ENCODE data around the gene NEK6. TPM values are rescaled to one million over a fixed set of nuclear protein-coding genes. Genes with fewer than 3 reads are reported as not detected.
A peak's percentile ranks its signal among the peaks of the same experiment; 100 is the strongest.

Gene NEK6
- polyA plus RNA-seq, 1 experiment, result 73.6 TPM

DNA sequence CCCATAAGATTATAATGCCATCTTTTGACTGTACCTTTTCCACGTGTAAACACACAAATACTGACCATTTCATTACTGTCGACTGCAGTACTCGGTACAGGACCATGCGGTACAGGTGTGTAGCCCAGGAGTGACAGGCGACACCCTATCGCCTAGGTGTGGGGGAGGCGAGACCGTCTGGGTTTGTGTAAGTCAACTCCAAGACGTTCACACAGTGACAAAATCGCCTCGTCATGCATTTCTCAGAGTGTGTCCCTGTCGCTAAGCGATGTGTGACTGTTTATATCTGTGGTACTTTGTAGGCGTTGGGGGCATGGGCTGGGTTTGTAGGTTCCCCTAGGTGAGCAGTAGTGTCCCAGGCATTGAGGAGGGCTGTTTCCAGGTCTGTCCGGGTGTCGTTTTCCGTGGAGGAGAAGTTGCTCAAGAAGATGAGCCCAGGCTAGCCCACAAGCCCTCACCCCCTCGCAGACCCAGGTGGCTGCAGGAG, 20.3 kb downstream of the NEK6 start:
- ChIA-PET CTCF (no interaction called here), POLR2A (no interaction called here)
- no peak overlapping the region for H3K4me3 ChIP-seq (ENCODE audit: low read depth, low read length)
- no peaks in the 10 kb centered on the region for H3K27me3 ChIP-seq (ENCODE audit: control insufficient read depth, insufficient read depth, low read length)
- DNase-seq (ENCODE audit: low read depth), result no peak
- TF ChIP-seq, protein P1, sequence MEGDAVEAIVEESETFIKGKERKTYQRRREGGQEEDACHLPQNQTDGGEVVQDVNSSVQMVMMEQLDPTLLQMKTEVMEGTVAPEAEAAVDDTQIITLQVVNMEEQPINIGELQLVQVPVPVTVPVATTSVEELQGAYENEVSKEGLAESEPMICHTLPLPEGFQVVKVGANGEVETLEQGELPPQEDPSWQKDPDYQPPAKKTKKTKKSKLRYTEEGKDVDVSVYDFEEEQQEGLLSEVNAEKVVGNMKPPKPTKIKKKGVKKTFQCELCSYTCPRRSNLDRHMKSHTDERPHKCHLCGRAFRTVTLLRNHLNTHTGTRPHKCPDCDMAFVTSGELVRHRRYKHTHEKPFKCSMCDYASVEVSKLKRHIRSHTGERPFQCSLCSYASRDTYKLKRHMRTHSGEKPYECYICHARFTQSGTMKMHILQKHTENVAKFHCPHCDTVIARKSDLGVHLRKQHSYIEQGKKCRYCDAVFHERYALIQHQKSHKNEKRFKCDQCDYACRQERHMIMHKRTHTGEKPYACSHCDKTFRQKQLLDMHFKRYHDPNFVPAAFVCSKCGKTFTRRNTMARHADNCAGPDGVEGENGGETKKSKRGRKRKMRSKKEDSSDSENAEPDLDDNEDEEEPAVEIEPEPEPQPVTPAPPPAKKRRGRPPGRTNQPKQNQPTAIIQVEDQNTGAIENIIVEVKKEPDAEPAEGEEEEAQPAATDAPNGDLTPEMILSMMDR (IDR thresholded peaks at IDR 0.05; ENCODE audit: insufficient read depth, low read depth, low read length), result no peak
- peaks cover 7% of the 10 kb centered on the region for H3K36me3 ChIP-seq (ENCODE audit: control insufficient read depth, insufficient read depth, low read length)

DNA sequence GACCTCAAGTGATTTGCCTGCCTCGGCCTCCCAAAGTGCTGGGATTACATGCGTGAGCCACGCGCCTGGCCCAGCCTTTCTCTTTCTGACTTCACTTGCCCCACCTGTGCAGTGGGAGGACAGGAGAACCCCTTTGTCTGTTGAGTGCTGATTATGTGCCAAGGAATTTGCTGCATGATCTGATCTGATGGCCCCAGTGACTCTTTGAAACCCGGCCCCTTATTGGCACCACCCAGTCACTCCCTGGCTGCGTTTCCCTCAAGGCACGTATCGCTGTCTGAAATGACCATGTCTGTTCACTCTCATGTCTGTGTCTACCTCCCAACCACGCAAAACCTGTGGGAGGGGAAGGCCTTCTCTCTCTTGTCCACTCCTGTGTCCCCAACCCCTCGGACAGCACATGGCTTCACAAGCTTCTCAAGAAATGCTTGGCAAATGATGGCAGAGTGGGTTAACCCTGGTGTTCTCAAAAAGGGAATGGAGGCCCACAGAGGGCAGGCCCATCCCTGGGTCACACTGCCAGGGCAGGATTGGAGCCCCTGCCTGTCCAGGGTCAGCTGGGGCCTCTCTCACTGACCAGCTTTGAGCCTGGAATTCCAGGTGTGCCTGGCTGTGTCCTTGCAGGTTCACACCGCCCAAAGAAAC, 21.9 kb downstream of the NEK6 start:
- POLR2A ChIA-PET, result interaction anchor here (0.5 kb wide), 1 partner anchor 13 kb away, joined by 3 read pairs; no protein-coding TSS in a partner anchor
- Histone ChIP-seq H3K36me3 (ENCODE audit: control insufficient read depth, insufficient read depth, low read length) (peaks cover 7% of the 10 kb centered on the region), H3K27me3 (ENCODE audit: control insufficient read depth, insufficient read depth, low read length) (no peaks in the 10 kb centered on the region), H3K4me3 (ENCODE audit: low read depth, low read length) (no peak overlapping the region)
- CTCF ChIA-PET, result no interaction called here
- TF ChIP-seq, protein P1 (IDR thresholded peaks at IDR 0.05; ENCODE audit: insufficient read depth, low read depth, low read length), result no peak
- no peak for DNase-seq (ENCODE audit: low read depth)

DNA sequence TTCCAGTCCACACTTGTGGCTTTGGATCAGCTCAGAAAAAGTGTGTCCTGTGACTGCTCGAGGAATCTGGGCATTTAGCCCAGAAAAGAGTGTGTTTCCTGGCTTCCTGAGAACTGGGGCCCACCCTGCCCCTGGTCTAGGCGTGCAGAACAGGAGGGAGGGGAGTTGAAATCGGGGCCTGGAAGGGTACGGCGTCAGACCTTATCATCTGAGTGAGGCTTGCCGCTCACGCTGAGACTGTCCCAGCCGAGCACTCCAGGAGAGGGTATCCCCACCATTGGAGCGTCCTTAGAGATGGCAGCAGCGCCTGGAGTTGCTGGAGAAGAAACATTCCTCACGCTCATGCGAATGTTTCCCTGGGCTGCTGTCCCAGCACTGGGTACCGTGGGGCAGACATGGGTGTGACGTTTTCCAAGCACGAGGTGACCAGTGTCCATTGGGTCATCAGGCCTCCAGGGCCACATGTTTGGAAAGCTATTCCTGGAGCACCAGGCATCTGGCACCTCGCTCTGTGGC, 22.5 kb downstream of the NEK6 start:
- DNase-seq (ENCODE audit: low read depth), result peak; percentile 54
- Histone ChIP-seq H3K4me3 (ENCODE audit: low read depth, low read length) (no peak overlapping the region), H3K36me3 (ENCODE audit: control insufficient read depth, insufficient read depth, low read length) (peaks cover 6% of the 10 kb centered on the region), H3K27me3 (ENCODE audit: control insufficient read depth, insufficient read depth, low read length) (no peaks in the 10 kb centered on the region)
- CTCF ChIA-PET, result no interaction called here
- POLR2A ChIA-PET, result interaction anchor here (0.5 kb wide), 1 partner anchor 14 kb away, joined by 3 read pairs; no protein-coding TSS in a partner anchor
- TF ChIP-seq, protein P1 (IDR thresholded peaks at IDR 0.05; ENCODE audit: insufficient read depth, low read depth, low read length), result no peak

DNA sequence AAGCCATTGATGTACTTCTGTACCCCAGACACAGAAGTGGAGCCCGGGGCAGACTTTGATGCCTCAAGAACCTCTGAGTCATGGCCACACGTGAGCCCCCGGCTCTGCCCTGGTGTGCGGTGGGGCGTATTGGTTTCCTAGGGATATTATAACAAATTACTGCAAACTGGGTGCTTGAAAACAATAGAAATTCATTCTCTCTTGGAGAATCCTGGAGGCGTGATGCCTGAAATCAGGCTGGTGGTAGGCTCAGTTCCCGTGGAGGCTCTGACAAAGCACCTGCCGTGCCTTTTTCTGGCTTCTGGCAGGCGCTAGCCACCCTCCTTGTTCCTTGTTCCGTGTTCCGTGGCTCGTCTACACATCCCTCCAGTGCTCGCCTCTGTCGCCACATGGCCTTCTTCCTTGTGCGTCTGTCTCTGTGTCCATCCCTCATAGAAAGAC, 24.2 kb downstream of the NEK6 start:
- TF ChIP-seq, protein P1 (IDR thresholded peaks at IDR 0.05; ENCODE audit: insufficient read depth, low read depth, low read length), result no peak
- no peak for DNase-seq (ENCODE audit: low read depth)
- Histone ChIP-seq H3K36me3 (ENCODE audit: control insufficient read depth, insufficient read depth, low read length) (peaks cover 4% of the 10 kb centered on the region; the same call in 1 of the 2 replicates), H3K27me3 (ENCODE audit: control insufficient read depth, insufficient read depth, low read length) (no peaks in the 10 kb centered on the region), H3K4me3 (ENCODE audit: low read depth, low read length) (no peak overlapping the region)
- ChIA-PET POLR2A (interaction anchor here (0.6 kb wide), 1 partner anchor 1173 kb away, joined by 3 read pairs; no protein-coding TSS in a partner anchor), CTCF (no interaction called here)

DNA sequence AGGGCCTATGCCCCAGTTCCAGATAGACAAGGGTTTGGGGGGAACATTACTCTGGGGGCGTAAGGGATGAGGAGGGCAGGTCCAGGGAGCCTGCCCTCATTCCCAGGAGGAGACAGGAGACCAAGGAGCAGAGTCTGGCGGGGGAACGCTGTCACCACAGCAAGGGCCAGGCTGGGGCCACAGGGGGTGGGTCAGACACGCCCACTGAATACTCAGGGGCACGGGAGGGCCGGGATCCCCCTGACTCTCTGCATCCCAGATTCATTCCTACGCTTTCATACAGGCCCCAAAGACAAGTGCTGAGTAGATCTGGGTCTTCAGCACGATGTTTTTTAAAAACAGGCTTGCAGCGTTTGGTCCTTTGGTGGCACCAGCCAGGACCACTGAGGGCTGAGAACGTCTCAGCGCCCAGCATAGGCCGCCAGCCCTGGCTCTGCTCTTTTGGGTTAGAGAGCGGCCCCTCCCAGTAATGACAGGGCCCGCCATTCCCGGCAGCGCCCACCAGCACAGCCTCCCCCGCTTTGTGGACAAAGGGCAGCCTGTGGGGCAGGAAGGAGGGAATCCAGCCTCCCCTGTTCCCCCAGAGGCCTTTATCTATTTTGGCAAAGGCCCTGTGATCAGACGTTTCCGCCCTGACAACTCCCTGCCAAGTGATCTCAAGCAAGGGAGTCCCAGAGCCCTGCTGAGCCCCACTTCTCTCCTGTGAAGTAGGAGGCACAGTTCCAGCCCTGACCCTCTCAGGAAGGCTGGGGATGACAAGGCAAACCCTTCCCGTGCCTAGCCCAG, 24.9 kb downstream of the NEK6 start:
- Histone ChIP-seq H3K27me3 (ENCODE audit: control insufficient read depth, insufficient read depth, low read length) (no peaks in the 10 kb centered on the region), H3K4me3 (ENCODE audit: low read depth, low read length) (no peak overlapping the region), H3K36me3 (ENCODE audit: control insufficient read depth, insufficient read depth, low read length) (peaks cover 4% of the 10 kb centered on the region; the same call in 1 of the 2 replicates)
- TF ChIP-seq, protein P1 (IDR thresholded peaks at IDR 0.05; ENCODE audit: insufficient read depth, low read depth, low read length), result no peak
- ChIA-PET POLR2A (no interaction called here), CTCF (no interaction called here)
- no peak for DNase-seq (ENCODE audit: low read depth)
